NCI-H1417 treated with DMSO at 0.1 percent for 48 hours (cell line): Measurements from ENCODE around the gene SLIT1.
"Not testable (repeated sequence)": the region's sequence is repeated elsewhere in the genome, so short reads cannot be mapped to it uniquely, and the experiment has no call there.

Experiments used
- DNase-seq: peaks from one replicate; lab custom pipeline; 2025; lab: John Stamatoyannopoulos, UW

Gene SLIT1

GRCh38 chr10:97107551-97107950, 78.2 kb downstream of the SLIT1 start:
- DNase-seq: no peak

DNA sequence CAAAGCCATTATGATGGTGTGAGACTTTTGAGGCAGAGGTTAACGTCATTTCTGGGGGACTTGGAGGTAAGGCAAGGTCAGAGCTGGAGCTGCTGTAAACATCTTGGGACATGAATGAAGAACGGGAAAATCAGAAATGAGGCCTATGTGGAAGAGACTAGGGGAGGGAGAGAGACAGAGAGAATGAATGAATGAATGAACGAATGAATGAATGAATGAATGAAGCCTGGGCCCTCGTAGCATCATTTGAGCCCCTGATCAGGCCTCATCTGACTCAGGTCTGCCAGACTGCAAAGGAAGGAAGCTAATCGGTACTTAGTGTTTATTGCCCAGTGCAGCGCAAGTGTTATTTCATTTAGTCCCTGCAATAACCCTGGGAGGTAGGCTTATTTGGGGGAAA, 79.6 kb downstream of the SLIT1 start:
- DNase-seq: no peak

DNA sequence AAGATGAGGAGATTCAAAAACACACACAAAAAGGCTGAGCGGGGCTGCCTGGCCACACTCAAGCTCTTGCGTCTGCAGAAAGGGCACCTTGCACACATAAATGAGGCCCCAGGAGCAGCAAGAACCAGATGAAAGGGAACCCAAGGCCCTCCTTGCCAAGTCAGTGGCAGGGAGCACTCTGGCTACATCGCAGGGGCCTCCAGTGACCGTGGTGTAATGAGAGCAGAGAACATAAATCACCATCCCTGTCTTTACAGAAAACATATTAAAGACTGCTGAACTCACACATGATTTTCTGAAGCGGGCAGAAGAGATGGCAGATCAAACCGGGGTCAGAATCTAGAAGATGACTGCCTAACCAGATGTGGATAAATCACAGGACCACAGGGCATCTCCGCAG, 80.5 kb downstream of the SLIT1 start:
- DNase-seq: no peak

- DNase-seq: no peak
These were observed 82.3 kb downstream of the SLIT1 start for GRCh38 chr10:97103316-97104080.

DNA sequence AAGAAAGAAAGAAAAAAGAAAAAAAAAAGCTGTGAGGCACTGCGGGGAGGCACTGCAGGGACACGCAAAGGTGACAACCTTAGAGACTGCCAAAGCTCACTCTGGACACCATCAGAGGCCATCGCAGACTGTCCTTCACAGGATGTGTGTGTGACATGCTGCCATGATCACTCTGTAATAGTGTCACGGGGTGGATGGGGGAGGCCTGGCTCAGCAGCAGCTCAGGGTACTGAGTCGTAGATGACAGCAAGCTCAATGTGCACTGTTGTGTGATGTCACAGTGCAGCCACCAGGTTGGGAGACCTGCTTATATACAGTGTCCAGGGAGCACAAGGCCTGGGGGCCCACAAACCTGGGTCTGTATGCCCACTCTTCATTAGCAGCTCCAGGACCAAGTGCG, 83.3 kb downstream of the SLIT1 start:
- no peak for DNase-seq

DNA sequence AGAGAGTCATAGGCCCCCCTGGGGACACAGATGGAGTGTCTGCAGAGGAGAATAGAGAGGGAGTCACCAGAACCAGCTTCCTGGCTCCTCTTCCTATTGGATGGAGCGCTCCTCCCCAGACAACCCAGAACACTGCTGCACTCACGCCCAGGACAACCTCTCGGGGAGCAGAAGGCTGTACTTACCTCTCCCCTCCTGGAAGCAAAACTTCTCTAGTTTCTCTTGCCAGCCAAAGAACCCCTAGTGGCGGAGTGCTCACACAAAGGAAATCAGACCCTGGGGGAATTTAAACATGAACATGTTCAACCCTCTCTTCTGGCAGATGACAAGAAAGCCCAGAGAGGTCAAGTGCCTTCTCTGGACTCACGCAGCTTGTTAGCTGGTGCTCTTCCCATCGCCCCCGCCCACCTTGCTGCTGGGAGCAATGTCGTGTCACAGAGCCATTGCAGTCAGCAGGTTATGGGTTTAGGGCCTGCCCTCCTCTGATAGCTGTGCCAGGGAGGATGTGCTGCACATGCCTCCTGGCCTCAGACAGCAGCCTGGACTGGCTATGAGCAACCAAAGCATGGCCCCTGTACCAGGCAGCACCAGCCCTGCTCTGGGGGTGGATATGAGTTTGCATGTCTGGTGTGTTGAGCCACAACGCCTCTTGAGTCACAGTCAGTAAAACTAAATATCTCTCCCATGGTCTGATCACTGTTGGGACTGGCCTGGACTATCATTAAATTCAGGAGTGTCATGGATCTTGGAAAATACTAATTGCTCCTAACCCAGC, 84.4 kb downstream of the SLIT1 start:
- DNase-seq: no peak

- no peak for DNase-seq
These were observed 85.1 kb downstream of the SLIT1 start for GRCh38 chr10:97100657-97101056.

DNA sequence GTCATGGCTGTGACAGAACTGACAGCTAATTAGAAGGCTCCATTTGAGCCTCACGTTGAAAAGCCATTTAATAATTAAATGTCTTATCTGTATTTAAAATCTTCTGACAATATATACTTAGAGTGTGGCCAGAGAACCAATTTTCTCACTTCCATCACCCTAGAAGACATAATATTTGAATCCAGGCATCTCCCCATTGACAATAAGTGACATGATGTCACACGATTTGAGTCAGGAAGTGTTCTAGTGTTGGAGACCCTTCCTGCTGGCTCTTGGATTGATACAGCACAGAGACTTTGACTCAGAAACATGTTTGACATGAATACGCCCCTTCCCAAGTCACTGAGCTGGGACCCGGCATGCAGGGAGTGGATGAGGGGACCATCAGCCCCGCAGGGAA, 85.9 kb downstream of the SLIT1 start:
- DNase-seq: no peak

GRCh38 chr10:97099089-97099488, 86.7 kb downstream of the SLIT1 start:
- no peak for DNase-seq

DNA sequence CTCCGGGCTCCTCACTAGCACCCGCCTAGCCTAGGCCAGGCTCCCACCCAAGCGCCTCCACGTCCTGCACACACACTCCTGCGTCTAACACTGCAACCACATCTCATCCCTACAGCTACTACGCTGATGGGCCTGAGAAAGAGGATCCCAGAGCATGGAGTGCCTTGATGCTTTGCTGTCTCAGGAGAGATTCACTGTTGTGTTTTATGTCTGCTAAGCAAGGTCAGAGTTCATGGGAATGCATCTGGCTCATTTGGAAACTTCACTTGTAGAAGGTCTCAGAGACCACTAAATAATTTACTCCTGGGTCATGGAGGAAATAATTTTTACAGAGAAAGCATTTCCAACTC, 88.7 kb downstream of the SLIT1 start:
- DNase-seq: no peak

GRCh38 chr10:97096261-97097083, 89.3 kb downstream of the SLIT1 start:
- DNase-seq: no peak

DNA sequence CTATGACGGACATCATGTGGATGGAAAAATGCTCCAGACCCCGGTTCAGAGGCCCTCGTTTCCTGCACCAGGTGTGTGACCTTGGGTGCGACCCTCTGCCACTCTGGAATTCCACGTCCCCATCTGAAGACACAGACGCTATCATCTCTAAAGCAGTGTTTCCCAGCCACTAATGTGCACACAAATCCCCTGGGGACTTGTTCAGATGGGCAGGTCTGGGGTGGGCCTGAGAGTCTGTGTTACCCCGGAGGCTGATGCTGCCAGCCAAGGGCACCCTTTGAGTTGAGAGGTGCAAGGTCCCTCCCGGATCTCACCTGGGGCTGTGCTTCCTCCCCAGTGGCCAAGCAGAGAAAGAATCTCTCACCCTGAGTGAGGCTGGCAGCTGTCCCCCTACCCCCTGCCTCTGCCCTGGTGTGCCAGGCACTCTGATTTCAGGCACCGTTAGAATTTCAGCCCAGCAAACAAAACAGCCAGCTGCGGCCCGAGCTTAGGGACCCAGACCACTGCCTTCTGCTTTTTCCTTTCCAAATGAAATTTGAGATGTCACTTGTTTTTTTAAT, 90.0 kb downstream of the SLIT1 start:
- DNase-seq: no peak

- DNase-seq: no peak
These were observed 95.1 kb downstream of the SLIT1 start for GRCh38 chr10:97090644-97091043.

DNA sequence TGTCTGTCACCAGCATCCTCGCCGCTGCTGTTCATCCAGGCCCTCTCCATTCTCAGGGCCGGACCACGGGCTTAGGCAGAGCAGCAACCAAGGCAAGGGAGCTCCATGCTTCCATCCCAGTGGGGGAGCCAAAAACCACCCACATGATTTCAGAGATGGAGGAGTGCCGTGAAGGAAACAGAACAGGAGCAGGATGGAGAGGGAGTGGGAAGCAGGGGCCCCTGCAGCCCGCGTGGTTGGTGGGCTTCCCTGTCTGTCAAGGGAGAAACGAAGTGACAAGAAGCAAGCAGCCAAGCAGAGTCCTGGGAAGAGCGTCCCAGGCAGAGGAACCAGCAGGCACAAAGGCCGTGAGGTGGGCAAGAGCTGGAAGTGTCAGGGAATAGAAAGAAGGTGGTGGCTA, 95.7 kb downstream of the SLIT1 start:
- DNase-seq: no peak

- DNase-seq: no peak
These were observed 96.4 kb downstream of the SLIT1 start for GRCh38 chr10:97089209-97089870.

DNA sequence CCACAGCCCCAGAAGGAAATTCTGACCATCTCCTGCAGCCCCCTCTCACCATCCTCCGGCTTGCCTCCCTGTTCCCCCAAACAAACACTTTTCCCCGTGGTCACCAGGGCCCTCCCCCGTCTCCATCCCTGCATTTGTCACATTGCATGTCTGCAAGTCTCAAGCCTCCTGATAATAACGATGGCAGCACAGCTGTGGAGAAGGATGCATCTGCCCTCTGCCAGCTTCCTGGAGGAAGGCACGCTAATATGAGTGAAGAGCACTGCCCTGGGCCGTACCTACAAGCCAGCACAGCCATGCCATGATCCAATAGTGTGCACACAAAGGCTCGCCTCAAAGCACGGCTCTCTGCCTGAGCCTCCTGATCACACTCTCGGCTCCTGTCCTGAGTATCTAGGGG, 98.5 kb downstream of the SLIT1 start:
- no peak for DNase-seq

DNA sequence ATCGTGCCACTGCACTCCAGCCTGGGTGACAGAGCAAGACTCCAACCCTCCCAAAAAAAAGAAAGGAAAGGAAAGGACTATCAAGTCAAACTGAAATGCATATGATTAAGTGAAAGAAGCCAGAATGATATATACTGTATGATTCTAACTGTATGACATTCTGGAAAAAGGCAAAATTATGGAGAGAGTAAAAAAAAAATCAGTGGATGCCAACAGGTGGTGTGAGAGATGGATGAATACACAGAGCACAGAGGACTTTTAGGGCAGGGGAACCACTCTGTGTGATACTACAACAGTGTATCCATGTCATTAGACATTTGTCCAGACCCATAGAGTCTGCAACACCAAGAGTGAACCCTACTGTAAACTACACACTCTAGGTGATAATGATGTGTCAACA, 99.2 kb downstream of the SLIT1 start:
- DNase-seq: no peak

GRCh38 chr10:97083228-97083829, 102.4 kb downstream of the SLIT1 start:
- no peak for DNase-seq

DNA sequence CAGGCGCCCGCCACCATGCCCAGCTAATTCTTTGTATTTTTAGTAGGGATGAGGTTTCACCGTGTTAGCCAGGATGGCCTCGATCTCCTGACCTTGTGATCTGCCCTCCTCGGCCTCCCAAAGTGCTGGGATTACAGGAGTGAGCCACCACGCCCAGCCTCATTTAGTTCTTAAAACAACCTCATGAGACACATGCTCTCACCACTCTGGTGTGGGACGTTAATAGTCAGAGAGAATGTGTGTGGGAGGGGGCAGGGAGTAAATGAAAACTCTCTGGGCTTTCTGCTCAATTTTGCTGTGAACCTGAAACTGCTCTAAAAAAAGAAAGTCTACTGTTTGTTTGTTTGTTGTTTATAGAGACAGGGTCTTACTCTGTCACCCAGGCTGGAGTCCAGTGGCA, 103.2 kb downstream of the SLIT1 start:
- DNase-seq: not testable (repeated sequence)

DNA sequence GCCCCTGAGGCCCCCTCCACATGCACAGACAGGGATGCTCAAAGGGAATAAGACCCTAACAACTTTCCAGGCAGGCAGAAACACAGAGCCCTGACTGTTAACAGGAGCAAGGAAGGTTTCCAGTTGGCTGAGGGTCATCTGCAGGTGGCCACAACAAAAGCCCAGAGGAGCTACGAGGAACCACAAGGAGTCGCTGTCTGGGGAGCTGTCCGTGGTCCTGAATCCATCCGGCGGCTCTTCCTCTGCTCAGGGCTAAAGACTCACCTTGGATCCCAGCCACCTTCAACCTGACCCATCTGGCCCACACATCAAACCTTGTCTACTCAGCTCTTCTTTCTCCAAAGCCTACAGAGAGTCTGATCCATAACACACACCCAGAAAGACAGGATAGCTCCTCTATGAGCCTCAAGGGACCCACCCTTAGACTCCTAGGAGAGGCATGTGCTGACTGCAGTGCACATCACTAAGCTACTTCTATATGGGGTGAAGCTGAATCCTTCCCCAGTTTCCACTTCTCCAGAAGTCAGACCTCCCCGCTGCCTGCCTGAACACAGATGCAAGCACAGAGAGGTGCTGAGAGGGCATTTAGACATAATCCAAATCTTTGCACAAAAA, 104.0 kb downstream of the SLIT1 start:
- DNase-seq: no peak
